Glutamatergic neuron (in vitro differentiated cells): Measurements from ENCODE around the gene NDUFAF2. TPM values are rescaled to one million over a fixed set of nuclear protein-coding genes. Genes with fewer than 3 reads are reported as not detected.

Experiments
- DNase-seq: peaks from one replicate; pipeline ENCODE4 v3.0.0; 2022
- H3K27ac Mint-ChIP-seq: one replicate; pipeline ENCODE4 v1.8.0; 2020; ENCODE audit warnings: mild to moderate bottlenecking, mixed read lengths, inconsistent platforms; ENCODE audit not compliant: unreplicated experiment
- H3K27me3 Mint-ChIP-seq: one replicate; pipeline ENCODE4 v1.8.0; 2020; ENCODE audit warnings: mild to moderate bottlenecking, moderate library complexity, mixed read lengths, inconsistent platforms; ENCODE audit not compliant: unreplicated experiment
- H3K36me3 Mint-ChIP-seq: one replicate; pipeline ENCODE4 v1.8.0; 2020; ENCODE audit warnings: mild to moderate bottlenecking, mixed read lengths, inconsistent platforms; ENCODE audit not compliant: unreplicated experiment
- H3K4me1 Mint-ChIP-seq: one replicate; pipeline ENCODE4 v1.8.0; 2020; ENCODE audit warnings: mild to moderate bottlenecking, low read depth, mixed read lengths, inconsistent platforms; ENCODE audit not compliant: unreplicated experiment
- H3K4me3 Mint-ChIP-seq: one replicate; pipeline ENCODE4 v1.8.0; 2020; ENCODE audit warnings: mild to moderate bottlenecking, mixed read lengths, inconsistent platforms; ENCODE audit not compliant: unreplicated experiment
- H3K9me3 Mint-ChIP-seq: one replicate; pipeline ENCODE4 v1.8.0; 2020; ENCODE audit warnings: mild to moderate bottlenecking, moderate library complexity, mixed read lengths, inconsistent platforms; ENCODE audit not compliant: unreplicated experiment
- total RNA-seq: library from RNA; stranded (reverse); fragmentation: NEBNext Ultra II Directional; extraction: Animal tissue kit (Norgen Biotek cat#: 25700); gene quantifications from one replicate; pipeline ENCODE4 v1.2.1, GENCODE V29; 2021; ENCODE audit not compliant: unreplicated experiment
- TF ChIP-seq, protein P1 (sequence below): fragments of 200-600 bp; sonication (generic); IDR thresholded peaks from one replicate; pipeline ENCODE4 v1.5.0; 2021; ENCODE audit not compliant: partially characterized antibody, unreplicated experiment

The NDUFAF2 gene
- total RNA-seq, 1 donor from 2014 or later = 14.2 TPM

DNA sequence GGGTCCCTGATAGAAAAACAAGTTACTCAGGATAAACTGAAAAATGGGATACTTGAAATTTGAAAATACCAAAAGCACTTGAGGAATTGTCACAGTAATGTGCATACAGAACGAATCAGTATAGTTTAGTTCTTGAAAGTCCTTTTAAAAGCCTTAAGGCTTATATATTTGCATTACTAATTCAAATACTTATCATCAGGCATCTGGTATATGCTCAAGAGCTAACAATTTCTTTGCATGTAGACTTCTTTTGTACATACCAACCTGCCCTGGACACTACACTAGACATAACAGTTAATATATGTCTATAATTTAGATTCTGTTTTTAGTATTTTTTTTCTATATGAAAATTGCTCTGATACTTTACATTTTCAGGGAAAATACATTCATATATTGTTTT lies 174.1 kb downstream of the NDUFAF2 start:
- peaks cover 2% of the 10 kb centered on the region for H3K36me3 Mint-ChIP-seq

DNA sequence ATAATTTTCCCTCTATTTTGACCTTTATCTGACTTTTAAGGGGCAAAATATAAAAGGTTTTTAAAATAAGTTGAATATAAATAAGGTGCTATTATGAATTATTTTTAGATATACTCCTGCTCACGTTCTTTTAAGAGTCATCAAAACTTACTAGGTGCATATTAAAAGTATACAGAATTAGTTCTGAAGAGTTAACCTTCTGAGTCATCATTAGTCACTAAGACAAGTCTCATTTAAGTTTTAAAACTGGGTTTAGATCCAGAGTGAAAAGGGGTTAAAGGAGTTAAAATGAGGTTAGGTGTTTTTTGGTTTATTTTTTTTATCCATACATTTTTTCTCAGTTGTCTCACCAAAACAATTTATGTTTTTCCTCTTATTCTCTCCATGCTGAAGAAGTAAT lies 175.5 kb downstream of the NDUFAF2 start:
- Mint-ChIP-seq H3K36me3 (no peaks in the 10 kb centered on the region), H3K4me1 (no peaks in the 10 kb centered on the region), H3K4me3 (no peak overlapping the region), H3K9me3 (no peaks in the 10 kb centered on the region), H3K27me3 (no peaks in the 10 kb centered on the region), H3K27ac (no peak overlapping the region)
- TF ChIP-seq, protein P1, sequence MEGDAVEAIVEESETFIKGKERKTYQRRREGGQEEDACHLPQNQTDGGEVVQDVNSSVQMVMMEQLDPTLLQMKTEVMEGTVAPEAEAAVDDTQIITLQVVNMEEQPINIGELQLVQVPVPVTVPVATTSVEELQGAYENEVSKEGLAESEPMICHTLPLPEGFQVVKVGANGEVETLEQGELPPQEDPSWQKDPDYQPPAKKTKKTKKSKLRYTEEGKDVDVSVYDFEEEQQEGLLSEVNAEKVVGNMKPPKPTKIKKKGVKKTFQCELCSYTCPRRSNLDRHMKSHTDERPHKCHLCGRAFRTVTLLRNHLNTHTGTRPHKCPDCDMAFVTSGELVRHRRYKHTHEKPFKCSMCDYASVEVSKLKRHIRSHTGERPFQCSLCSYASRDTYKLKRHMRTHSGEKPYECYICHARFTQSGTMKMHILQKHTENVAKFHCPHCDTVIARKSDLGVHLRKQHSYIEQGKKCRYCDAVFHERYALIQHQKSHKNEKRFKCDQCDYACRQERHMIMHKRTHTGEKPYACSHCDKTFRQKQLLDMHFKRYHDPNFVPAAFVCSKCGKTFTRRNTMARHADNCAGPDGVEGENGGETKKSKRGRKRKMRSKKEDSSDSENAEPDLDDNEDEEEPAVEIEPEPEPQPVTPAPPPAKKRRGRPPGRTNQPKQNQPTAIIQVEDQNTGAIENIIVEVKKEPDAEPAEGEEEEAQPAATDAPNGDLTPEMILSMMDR = no peak
- no peak for DNase-seq

More for the DNA sequence above, 174.1 kb downstream of the NDUFAF2 start:
- Mint-ChIP-seq H3K27me3 (no peaks in the 10 kb centered on the region), H3K9me3 (no peaks in the 10 kb centered on the region), H3K27ac (no peak overlapping the region), H3K4me1 (no peaks in the 10 kb centered on the region), H3K4me3 (no peak overlapping the region)
- TF ChIP-seq, protein P1 = no peak
- DNase-seq = no peak

DNA sequence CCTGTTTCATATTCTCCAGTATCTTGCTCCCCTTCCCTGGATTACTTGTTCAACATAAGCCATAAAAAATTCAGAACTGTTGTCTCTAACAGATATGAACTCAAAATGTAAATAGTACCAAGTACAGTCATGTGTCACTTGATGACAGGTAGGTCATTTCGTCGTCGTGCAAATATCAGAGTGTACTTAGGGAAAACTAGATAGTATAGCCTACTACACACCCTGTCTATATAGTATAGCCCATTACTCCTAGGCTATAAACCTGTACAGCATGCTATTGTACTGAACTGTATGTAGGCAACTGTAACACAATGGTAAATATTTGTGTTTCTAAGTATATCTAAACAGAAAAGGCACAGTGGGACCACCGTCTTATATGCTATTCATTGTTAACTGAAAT lies 178.1 kb downstream of the NDUFAF2 start:
- no peak for DNase-seq
- Mint-ChIP-seq H3K4me3 (no peak overlapping the region), H3K4me1 (no peaks in the 10 kb centered on the region), H3K9me3 (no peaks in the 10 kb centered on the region), H3K27ac (no peak overlapping the region), H3K27me3 (no peaks in the 10 kb centered on the region), H3K36me3 (no peaks in the 10 kb centered on the region)
- TF ChIP-seq, protein P1 = no peak

DNA sequence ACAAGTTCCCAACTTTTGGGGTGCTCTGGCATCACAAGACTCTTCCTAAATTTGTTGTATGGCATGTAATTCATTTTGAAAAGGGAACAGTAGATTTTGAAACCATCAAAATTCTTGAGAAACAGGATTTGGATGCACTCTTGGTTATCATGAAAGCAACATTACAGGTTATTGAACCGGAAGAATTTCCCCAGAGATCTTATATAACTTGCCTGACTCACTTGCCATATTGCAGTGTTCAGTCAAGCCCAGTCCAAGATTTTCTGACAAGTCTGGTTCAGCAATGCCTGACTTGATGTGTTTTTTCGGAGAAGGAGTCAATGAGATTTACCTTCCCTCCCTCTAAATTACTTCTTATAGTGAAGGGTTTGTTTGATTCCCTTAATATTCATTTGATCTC lies 185.3 kb downstream of the NDUFAF2 start:
- H3K4me3 Mint-ChIP-seq = no peak overlapping the region
- no peak for DNase-seq
- H3K27ac Mint-ChIP-seq = no peak overlapping the region
- TF ChIP-seq, protein P1 = no peak
- H3K4me1 Mint-ChIP-seq = peaks cover 6% of the 10 kb centered on the region
- H3K9me3 Mint-ChIP-seq = peaks cover 2% of the 10 kb centered on the region
- no peaks in the 10 kb centered on the region for H3K27me3 Mint-ChIP-seq
- no peaks in the 10 kb centered on the region for H3K36me3 Mint-ChIP-seq

DNA sequence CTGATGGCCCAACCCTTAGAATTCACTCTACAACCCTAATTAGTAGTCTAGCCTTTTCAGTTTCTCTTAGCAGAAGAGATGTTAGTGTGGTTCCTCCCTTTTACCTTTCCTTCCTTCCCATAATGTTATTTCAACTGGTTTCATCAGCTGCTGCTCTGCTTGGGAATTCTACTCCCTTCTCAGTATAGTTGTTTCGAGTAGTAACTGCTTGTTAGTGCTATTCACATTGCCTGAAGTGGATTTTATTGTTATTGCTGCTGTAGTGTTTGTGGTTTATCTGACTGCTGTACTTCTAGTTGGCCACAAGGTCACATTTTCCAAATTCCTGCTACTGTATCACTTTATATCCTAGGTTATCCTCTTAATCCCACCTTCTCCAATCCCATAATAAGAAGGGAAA lies 187.6 kb downstream of the NDUFAF2 start:
- H3K27ac Mint-ChIP-seq = no peak overlapping the region
- peaks cover 2% of the 10 kb centered on the region for H3K27me3 Mint-ChIP-seq
- TF ChIP-seq, protein P1 = no peak
- DNase-seq = no peak
- H3K4me3 Mint-ChIP-seq = no peak overlapping the region
- peaks cover 2% of the 10 kb centered on the region for H3K9me3 Mint-ChIP-seq
- H3K36me3 Mint-ChIP-seq = no peaks in the 10 kb centered on the region
- H3K4me1 Mint-ChIP-seq = peaks cover 6% of the 10 kb centered on the region
